ENCODE results near the gene PPP2R5D.

GRCh38 chr6:42988486-42989020 lies 4.2 kb downstream of the PPP2R5D start:
- TF ChIP-seq EZH2 (IDR thresholded peaks at IDR 0.05; ENCODE audit: borderline replicate concordance) (no peak), CTCF (IDR thresholded peaks at IDR 0.05; ENCODE audit: poor library complexity) (no peak)
